Frontal cortex (tissue), 4 donors: ENCODE measurements around the gene HTR3A. TPM values are rescaled to one million over a fixed set of nuclear protein-coding genes. Genes with fewer than 3 reads are reported as not detected.
A peak's percentile ranks its signal among the peaks of the same experiment; 100 is the strongest.

Source experiments
- DNase-seq, 2 donors: peaks; one replicate each; pipeline ENCODE4 v3.0.0; 2012; ENCODE audit warnings: low spot score in 2 of 2
- FAIRE-seq: peaks from 2 replicates; lab custom pipeline; 2012; peaks lifted over from hg19 to GRCh38; lab: Jason Lieb, UNC
- total RNA-seq: library from RNA; depleted of rRNA; stranded (reverse); fragments of >200 nt; gene quantifications from one replicate; pipeline ENCODE4 v1.2.3, GENCODE V29; 2014
- donor health status: control.
- donor health status: control.
- donor health status: control.

The HTR3A gene
- total RNA-seq, 1 donor from 2014 or later, result 1.2 TPM

GRCh38 chr11:114011443-114011842 is 36.5 kb downstream of the HTR3A start:
- no peak for FAIRE-seq
- DNase-seq, result no peak

GRCh38 chr11:114015117-114015516 is 40.2 kb downstream of the HTR3A start:
- FAIRE-seq (no peak), DNase-seq (no peak)

GRCh38 chr11:114016986-114017385 is 42.1 kb downstream of the HTR3A start:
- DNase-seq, result no peak
- no peak for FAIRE-seq

GRCh38 chr11:114017723-114018122 is 42.8 kb downstream of the HTR3A start:
- DNase-seq (no peak), FAIRE-seq (no peak)

DNA sequence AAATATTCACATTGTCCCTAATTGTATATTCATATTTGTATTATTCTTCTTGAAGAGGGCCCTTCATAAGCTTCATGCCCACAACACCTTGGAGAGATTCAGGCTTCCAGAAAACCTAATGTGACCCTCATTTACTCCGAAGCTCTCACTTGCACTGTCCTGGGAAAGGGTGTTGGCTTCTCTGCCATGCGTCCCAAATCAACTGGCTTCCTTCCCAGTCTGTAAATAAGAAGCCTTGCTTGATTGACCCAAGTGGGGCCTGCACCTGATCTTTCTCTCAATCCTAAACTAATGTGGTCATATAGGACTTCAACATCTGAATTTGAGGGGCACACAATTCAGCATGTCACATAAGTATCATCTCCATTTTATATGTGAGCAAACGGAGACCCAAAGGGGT is 44.1 kb downstream of the HTR3A start:
- no peak for FAIRE-seq
- DNase-seq, result no peak

DNA sequence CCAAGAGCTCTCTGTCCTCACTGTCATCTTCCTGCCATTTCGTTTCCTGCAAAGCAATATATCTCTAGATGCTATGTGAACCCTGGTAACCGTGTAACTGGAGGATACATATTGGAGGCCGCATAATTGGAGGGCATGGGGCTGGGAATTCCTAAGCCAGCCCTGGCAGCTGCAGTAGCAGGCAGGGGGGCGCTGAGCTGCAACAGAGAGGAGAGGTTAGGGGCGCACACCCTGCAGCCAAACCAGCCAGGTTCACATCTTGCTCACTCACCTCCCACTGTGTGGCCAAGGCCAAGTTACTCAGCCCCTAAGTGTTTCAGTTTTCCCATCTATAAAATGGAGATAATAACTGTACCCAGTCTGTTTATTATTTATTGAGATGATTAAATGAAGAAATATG is 44.7 kb downstream of the HTR3A start:
- FAIRE-seq (no peak), DNase-seq (no peak)

GRCh38 chr11:114025329-114025907 is 50.5 kb downstream of the HTR3A start:
- no peak for FAIRE-seq

DNA sequence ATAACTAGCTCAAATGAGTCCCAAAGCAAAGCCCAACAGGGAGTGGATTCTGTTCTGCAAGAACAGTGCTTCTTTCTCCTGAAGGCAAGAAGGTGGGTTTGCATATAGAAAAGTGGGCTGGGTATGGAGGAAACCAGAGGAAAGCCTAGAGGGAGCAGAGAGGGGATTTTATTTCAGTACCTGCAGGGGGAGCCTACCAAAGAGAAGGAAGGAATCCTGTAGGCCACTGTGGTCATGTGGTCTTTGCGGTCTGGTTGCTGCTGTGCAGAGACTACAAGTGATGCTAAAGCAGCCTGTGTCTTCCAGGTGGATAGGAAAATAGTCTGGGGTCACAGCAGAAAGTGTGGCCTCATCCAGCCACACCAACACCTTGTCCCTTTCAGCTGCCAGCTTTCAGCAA is 51.4 kb downstream of the HTR3A start:
- DNase-seq, result no peak
- no peak for FAIRE-seq

More at GRCh38 chr11:114025329-114025907, 50.5 kb downstream of the HTR3A start:
- no peak for DNase-seq

GRCh38 chr11:114027391-114027790 is 52.5 kb downstream of the HTR3A start:
- DNase-seq (no peak), FAIRE-seq (no peak)

- FAIRE-seq (no peak), DNase-seq (no peak)
These were observed 53.0 kb downstream of the HTR3A start for GRCh38 chr11:114027926-114028325.

GRCh38 chr11:114031246-114031966 is 56.5 kb downstream of the HTR3A start:
- DNase-seq, result no peak
- no peak for FAIRE-seq

- FAIRE-seq, result no peak
- no peak for DNase-seq
These were observed 57.0 kb downstream of the HTR3A start for GRCh38 chr11:114031967-114032320.

DNA sequence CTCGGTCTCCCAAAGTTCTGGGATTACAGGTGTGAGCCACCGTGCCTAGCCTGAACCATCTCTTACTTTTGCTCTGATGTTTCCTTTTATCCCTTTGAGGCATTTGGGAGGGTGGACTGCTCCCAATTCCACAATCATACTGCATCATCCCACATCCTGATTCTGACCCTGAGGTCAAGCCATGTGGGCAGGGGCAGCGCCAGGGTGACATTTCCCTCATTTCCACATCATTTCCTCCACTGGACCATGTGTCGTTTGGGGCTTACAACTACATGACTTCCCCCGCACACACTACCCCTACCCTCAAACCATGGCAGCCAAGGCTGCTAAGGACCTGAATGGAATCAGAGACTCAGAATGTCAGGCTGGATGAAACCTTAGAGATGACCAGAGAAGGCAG is 58.2 kb downstream of the HTR3A start:
- FAIRE-seq, result no peak
- DNase-seq, result no peak

- FAIRE-seq, result no peak
- DNase-seq, result no peak
These were observed 58.7 kb downstream of the HTR3A start for GRCh38 chr11:114033572-114033971.

- no peak for DNase-seq
- no peak for FAIRE-seq
These were observed 60.0 kb downstream of the HTR3A start for GRCh38 chr11:114034956-114035355.

DNA sequence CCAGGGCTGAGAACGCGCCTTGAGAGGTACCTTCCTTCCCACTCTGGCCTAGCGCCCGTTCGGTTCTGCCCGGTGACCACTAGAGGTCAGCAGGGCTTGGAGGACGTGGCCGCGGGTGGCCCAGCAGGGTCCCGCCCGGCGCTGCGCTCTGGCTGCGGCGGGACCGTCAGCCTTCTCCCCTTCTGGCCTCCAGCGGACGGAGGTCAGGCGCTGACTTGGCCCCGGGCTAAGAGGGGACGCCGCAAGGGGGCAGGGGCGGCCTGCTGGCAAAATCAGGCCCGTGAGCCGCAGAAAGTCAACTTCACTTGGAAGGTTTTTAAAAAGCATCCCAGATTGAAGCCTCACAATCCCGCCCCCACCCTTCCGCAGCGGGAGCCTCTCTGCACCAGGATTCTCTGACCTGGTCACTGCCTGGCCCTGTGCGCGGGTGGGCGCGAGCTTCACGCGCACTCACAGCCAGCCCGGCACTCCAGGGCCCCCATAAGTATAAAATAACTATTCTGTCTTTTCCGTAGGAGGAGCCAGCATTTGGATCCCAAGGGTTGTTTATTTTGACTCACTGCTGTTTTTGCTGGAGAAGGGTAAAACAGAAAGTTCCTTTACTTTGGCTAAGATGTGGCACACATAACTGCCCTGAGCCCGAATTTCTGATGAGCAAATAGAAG is 61.4 kb downstream of the HTR3A start:
- FAIRE-seq, result no peak
- DNase-seq, result peak; percentile 56 to 76

DNA sequence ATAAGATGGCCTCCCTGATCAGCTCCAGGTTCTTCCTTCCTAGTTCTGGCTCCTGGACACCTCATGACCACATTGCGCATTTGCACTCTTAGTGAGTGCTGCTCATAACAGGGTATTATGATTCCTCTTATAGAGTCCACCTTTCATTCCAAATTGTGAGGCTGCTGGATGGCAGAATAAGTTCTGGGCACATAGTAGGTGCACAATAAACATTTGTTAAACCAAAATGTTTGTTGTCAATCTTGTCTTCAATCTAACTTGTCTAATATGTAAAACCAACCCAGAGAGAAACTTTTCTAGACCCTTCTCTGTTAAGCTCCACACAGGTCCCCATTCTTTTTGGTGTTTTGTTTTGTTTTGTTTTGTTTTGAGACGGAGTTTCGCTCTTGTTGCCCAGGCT is 62.0 kb downstream of the HTR3A start:
- DNase-seq (no peak), FAIRE-seq (no peak)

GRCh38 chr11:114039551-114039950 is 64.6 kb downstream of the HTR3A start:
- no peak for FAIRE-seq

More at GRCh38 chr11:114039551-114039950, 64.6 kb downstream of the HTR3A start:
- DNase-seq, result no peak
